Testis (tissue), 2 donors: ENCODE measurements around the gene IFIT2.

Experiments
- POLR2A ChIP-seq: fragments of 450-650 bp; IDR thresholded peaks from one replicate; pipeline ENCODE4 v1.6.1; 2017; ENCODE audit warnings: antibody characterized with exemption, mild to moderate bottlenecking, moderate library complexity
- TF ChIP-seq, protein P1 (sequence below), 3 experiments: fragments of 450-650 bp in 2 of 3; fragments of 200-600 bp in 1 of 3; sonication (generic) in 1 of 3; IDR thresholded peaks; one replicate each; pipeline ENCODE4 v1.5.1; 2016 to 2019; ENCODE audit warnings: antibody characterized with exemption in 3 of 3, mild to moderate bottlenecking in 2 of 3, moderate library complexity in 1 of 3

DNA sequence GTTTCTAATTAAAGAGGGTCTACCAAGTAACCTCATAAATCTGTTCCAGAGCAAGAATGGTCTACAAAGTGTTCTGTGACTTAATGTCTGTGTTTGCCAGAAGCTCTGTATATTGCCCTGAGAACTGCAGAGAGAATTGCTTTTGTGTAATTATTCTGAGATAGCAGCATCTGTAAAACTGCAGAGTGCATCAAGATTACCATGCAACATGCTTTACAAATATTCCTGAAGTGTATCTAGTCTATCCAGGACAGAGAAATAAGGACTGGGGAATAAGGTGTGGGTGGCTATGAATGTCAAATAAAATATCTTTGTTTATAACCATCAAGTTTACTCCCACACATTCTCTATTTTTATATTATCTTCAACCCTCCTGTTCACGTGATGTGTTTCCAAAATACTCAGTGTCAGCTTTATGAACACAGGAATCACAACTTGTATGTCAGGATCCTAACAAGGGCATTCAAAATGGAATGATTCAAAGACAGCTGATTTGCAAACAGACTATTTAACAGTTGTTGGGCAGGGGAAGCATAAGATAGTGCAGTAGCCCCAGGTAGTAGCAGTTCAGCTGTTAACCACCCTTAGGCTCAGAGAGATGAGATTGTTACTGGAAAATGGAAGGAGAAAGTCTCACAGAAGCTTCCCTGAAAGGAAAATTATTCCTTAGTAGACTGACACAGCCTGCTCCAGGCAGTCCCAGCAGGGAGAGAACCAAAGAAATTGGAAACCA, 35.0 kb upstream of the IFIT2 start:
- TF ChIP-seq, protein P1, sequence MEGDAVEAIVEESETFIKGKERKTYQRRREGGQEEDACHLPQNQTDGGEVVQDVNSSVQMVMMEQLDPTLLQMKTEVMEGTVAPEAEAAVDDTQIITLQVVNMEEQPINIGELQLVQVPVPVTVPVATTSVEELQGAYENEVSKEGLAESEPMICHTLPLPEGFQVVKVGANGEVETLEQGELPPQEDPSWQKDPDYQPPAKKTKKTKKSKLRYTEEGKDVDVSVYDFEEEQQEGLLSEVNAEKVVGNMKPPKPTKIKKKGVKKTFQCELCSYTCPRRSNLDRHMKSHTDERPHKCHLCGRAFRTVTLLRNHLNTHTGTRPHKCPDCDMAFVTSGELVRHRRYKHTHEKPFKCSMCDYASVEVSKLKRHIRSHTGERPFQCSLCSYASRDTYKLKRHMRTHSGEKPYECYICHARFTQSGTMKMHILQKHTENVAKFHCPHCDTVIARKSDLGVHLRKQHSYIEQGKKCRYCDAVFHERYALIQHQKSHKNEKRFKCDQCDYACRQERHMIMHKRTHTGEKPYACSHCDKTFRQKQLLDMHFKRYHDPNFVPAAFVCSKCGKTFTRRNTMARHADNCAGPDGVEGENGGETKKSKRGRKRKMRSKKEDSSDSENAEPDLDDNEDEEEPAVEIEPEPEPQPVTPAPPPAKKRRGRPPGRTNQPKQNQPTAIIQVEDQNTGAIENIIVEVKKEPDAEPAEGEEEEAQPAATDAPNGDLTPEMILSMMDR (IDR thresholded peaks at IDR 0.05) = no peak
- no peak for TF ChIP-seq POLR2A
